HepG2 (cell line): ENCODE results near the gene DDX24.

Experiments
- BRCA1 ChIP-seq: sonication (generic); formaldehyde crosslinking; IDR thresholded peaks from 2 replicates; pipeline ENCODE4 v1.4.0; 2020; ENCODE audit warnings: missing genetic modification reagents
- FOXA3 ChIP-seq: IDR thresholded peaks from 2 replicates; pipeline ENCODE4 v1.6.1; 2016; ENCODE audit warnings: missing genetic modification reagents, missing compliant biosample characterization
- MATR3 ChIP-seq: sonication (generic); formaldehyde crosslinking; IDR thresholded peaks from 2 replicates; pipeline ENCODE4 v1.4.0; 2020; ENCODE audit warnings: missing genetic modification reagents
- SMARCC2 ChIP-seq: fragments of 450-650 bp; IDR thresholded peaks from 2 replicates; pipeline ENCODE4 v1.6.1; 2017; ENCODE audit warnings: antibody characterized with exemption, mild to moderate bottlenecking
- ZNF121 ChIP-seq: sonication (generic); formaldehyde crosslinking; IDR thresholded peaks from 2 replicates; pipeline ENCODE4 v1.5.0; 2020; ENCODE audit warnings: mild to moderate bottlenecking, missing genetic modification reagents
- ZNF883 ChIP-seq: sonication (generic); formaldehyde crosslinking; IDR thresholded peaks from 2 replicates; pipeline ENCODE4 v1.5.1; 2020; ENCODE audit warnings: mild to moderate bottlenecking, missing genetic modification reagents; ENCODE audit errors: not compliant biosample characterization
- TF ChIP-seq, protein P1 (sequence below): sonication (generic); formaldehyde crosslinking; IDR thresholded peaks from 2 replicates; pipeline ENCODE4 v1.5.0; 2020; ENCODE audit warnings: mild to moderate bottlenecking, missing genetic modification reagents, moderate library complexity
- TF ChIP-seq, protein P2 (sequence below): sonication (generic); formaldehyde crosslinking; IDR thresholded peaks from 2 replicates; pipeline ENCODE4 v1.8.0; 2022; ENCODE audit warnings: mild to moderate bottlenecking, missing genetic modification reagents; ENCODE audit not compliant: insufficient replicate concordance

DNA sequence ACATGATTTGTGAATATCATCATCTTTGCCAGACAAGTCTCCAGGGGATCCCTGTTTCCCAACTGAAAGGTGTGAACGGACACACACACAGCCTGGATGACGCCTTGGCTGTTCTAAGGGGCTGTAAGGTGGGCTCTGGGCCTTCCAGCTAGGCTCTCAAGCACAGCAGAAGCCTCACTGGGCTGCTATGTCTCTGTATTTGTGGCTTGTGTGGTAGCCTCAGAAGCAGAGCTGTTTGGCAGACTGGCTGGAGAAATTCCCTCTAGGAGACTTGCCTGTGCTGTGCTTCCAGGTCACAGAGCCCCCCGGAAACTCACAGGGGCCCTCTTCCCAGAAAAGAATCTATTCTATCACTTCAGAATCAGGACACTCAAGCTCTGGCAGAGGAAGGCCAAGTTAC is 33.4 kb downstream of the DDX24 start:
- TF ChIP-seq, protein P1, sequence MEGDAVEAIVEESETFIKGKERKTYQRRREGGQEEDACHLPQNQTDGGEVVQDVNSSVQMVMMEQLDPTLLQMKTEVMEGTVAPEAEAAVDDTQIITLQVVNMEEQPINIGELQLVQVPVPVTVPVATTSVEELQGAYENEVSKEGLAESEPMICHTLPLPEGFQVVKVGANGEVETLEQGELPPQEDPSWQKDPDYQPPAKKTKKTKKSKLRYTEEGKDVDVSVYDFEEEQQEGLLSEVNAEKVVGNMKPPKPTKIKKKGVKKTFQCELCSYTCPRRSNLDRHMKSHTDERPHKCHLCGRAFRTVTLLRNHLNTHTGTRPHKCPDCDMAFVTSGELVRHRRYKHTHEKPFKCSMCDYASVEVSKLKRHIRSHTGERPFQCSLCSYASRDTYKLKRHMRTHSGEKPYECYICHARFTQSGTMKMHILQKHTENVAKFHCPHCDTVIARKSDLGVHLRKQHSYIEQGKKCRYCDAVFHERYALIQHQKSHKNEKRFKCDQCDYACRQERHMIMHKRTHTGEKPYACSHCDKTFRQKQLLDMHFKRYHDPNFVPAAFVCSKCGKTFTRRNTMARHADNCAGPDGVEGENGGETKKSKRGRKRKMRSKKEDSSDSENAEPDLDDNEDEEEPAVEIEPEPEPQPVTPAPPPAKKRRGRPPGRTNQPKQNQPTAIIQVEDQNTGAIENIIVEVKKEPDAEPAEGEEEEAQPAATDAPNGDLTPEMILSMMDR (CRISPR knock-in tag), result no peak
- no peak for TF ChIP-seq ZNF883
- TF ChIP-seq ZNF121 (CRISPR knock-in tag), result no peak
- no peak for TF ChIP-seq MATR3 (CRISPR knock-in tag)
- no peak for TF ChIP-seq SMARCC2
- TF ChIP-seq, protein P2, sequence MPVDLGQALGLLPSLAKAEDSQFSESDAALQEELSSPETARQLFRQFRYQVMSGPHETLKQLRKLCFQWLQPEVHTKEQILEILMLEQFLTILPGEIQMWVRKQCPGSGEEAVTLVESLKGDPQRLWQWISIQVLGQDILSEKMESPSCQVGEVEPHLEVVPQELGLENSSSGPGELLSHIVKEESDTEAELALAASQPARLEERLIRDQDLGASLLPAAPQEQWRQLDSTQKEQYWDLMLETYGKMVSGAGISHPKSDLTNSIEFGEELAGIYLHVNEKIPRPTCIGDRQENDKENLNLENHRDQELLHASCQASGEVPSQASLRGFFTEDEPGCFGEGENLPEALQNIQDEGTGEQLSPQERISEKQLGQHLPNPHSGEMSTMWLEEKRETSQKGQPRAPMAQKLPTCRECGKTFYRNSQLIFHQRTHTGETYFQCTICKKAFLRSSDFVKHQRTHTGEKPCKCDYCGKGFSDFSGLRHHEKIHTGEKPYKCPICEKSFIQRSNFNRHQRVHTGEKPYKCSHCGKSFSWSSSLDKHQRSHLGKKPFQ, result no peak
- no peak for TF ChIP-seq BRCA1 (CRISPR knock-in tag)
- no peak for TF ChIP-seq FOXA3 (CRISPR knock-in tag)
